GM12872 (cell line): ENCODE measurements around the gene WDR72.

Experiments
- CTCF ChIP-seq: IDR thresholded peaks from 3 replicates; pipeline ENCODE4 v1.5.1; 2011; ENCODE audit warnings: low read depth, mild to moderate bottlenecking, low read length, moderate library complexity; ENCODE audit not compliant: insufficient read depth

The WDR72 gene

GRCh38 chr15:53739187-53739586, 20.3 kb downstream of the WDR72 start:
- no peak for TF ChIP-seq CTCF

- no peak for TF ChIP-seq CTCF
Measured at GRCh38 chr15:53721334-53722087, 38.0 kb downstream of the WDR72 start.

GRCh38 chr15:53716909-53717876, 42.3 kb downstream of the WDR72 start:
- TF ChIP-seq CTCF = peak; percentile 22; the same call in 1 of the 3 replicates

- TF ChIP-seq CTCF = no peak
Measured at GRCh38 chr15:53713218-53713617, 46.2 kb downstream of the WDR72 start.

GRCh38 chr15:53710906-53711305, 48.6 kb downstream of the WDR72 start:
- no peak for TF ChIP-seq CTCF

- TF ChIP-seq CTCF = no peak
Measured at GRCh38 chr15:53709821-53710220, 49.6 kb downstream of the WDR72 start.

GRCh38 chr15:53695365-53695764, 64.1 kb downstream of the WDR72 start:
- no peak for TF ChIP-seq CTCF
